T-helper 2 cell treated with Interferon-gamma antibody and Interleukin-4, amounts not matched to agents 100 ng/mL and 5 ng/mL, for 36 hours (primary cell): Measurements from ENCODE around the gene DDX4. TPM values are rescaled to one million over a fixed set of nuclear protein-coding genes. Genes with fewer than 3 reads are reported as not detected.

Source experiments
- intact Hi-C: fragments of 100-400 bp; cut with micrococcal nuclease; formaldehyde crosslinking; loops from one replicate; pipeline ENCODE4 v1.15.1; 2023
- total RNA-seq: library from RNA; stranded (reverse); gene quantifications from 2 replicates; pipeline ENCODE4 v1.2.3, GENCODE V29; 2022

DDX4 gene
- 0.98 and 1.5 TPM in 2 replicates for total RNA-seq

DNA sequence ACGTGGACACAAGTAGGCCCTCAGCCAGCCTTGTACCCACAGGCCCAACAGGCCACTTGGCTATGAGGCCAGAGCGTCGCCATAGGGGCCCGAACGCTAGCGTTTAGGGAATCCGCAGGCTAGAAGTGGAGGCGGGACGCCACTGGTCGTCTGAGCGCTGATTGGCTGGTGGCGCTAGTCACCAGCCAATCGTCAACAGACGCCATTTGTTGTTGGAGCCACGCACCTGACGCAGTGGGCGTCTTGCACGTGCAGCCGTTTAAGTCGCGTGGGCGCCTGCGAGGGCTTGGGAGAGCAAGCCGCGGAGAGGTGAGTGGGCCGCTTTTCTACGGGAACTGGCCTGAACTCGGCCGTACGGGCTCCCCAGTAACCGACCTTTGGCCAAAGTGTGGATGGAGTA lies at the start of gene DDX4:
DDX4 (plus strand) TSS at position 269 of the 400 bp plus-strand sequence. CDS start 903 bp downstream, outside the sequence.
- intact Hi-C loops = no loop called here

DNA sequence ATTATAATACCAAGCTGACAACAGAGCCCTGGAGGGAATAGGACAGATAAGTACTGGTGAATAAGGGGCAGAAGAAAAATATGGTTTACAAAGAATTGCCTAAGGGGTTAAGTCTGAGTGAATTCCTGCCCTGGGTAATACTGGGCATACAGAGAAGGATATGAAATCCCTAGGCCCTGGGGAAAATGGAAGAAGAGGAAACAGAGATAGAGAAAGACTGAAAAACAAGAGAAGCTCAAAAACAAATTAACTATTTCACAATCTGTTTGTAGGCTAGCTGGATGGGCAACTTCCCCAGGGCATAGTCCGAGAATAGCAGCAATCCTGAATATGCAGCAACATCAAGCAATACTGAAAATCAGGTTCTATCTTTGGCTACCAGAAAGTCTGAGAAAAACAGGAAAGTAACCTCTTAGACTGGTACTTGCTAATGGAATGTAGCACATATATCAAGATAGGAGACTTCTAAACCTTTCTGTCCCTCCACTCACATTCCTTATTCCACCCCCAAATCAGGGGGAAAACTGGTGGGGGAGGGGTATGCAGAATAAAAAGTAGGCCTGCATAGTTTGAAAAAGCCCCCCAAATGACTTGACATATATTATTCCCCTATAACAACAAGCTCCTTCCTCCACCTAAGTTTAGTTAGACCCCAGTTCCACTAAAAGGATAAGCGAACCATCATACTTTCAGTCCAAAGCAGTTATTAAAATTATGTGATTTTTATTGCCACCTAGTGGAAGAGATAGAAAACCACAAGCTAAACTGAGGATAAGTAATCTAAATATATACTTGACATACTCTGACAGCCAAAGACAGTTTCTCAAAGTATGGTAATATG lies 46.4 kb upstream of the DDX4 start:
- intact Hi-C loops = loop anchor here (5.0 to 10.0 kb wide), 3 partner anchors 157 to 464 kb away; partner anchors contain the start of genes MCIDAS and PLPP1

DNA sequence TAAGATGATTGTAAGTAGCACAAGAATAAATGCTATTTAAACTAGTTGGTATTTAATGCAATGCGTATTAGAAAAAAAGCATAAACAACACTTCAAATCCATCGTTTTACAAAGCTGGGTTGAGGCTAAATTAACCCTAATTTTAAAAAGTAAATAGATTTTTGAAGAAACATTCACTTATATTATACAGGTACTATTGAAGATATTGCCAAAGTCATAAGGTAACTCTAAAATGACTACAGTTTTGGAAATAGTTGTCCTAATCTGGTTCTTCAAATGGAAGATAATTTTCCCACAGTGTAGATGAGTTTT lies 45.8 kb upstream of the DDX4 start:
- intact Hi-C loops = loop anchor here (5.0 to 10.0 kb wide), 3 partner anchors 157 to 465 kb away; partner anchors contain the start of genes MCIDAS and PLPP1

DNA sequence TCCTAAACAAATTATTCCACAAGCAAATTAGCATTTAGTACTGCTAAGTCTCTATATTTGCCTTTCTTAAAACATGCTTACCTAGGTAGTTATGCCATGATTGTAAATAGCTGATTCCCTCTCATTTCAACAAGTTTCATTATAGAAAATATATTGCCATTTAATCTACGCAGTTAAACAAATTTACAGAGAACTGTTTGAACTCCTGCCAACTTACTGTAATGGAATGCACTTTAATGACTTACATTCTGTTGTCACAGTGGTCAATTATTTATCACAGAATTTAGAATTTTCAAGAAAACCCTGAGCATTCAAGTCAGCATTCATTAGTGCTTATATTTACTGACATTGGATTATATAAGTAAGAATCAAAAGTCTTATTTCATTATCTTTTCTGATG lies 45.4 kb upstream of the DDX4 start:
- intact Hi-C loops = loop anchor here (5.0 to 10.0 kb wide), 3 partner anchors 158 to 465 kb away; partner anchors contain the start of genes MCIDAS and PLPP1

DNA sequence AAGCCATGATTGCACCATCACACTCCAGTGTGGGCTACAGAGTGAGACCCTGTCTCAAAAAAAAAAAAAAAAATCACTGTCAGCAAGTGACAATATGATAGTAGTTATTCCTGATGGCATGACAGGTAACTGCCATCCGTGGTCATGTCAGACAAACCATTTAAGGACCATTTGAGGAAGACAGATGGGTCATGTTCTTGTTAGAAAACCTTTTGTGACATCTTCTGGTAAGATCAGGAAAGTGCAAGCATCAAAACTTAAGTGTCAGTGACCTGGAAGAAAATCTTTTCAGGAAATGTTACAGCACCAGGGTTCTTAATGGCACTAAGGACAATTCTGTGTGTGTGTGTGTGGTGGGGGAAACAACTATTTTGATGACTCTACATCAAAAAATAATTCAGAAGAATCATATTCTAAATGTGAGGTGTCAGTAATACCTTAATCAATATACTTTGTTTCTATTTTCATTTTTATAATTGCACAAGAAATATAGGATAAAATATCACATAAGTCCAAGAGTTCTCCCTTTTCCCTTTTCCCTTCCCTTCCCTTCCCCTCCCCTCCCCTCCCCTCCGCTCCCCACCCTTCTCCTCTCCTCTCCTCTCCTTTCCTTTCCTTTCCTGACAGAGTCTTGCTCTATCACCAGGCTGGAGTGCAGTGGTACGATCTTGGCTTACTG lies 43.6 kb upstream of the DDX4 start:
- intact Hi-C loops = loop anchor here (1.0 to 10.0 kb wide), 6 partner anchors 159 to 522 kb away; partner anchors contain the start of genes MCIDAS and PLPP1

DNA sequence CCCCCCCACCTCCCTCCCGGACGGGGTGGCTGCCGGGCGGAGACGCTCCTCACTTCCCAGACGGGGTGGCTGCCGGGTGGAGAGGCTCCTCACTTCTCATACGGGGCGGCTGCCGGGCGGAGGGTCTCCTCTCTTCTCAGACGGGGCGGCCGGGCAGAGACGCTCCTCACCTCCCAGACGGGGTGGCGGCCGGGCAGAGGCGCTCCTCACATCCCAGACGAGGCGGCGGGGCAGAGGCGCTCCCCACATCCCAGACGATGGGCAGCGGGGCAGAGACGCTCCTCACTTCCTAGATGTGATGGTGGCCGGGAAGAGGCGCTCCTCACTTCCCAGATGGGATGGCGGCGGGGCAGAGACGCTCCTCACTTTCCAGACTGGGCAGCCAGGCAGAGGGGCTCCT lies 41.2 kb upstream of the DDX4 start:
- intact Hi-C loops = loop anchor here (10.0 kb wide), 1 partner anchor 162 kb away; the partner anchor contains the start of gene PLPP1

DNA sequence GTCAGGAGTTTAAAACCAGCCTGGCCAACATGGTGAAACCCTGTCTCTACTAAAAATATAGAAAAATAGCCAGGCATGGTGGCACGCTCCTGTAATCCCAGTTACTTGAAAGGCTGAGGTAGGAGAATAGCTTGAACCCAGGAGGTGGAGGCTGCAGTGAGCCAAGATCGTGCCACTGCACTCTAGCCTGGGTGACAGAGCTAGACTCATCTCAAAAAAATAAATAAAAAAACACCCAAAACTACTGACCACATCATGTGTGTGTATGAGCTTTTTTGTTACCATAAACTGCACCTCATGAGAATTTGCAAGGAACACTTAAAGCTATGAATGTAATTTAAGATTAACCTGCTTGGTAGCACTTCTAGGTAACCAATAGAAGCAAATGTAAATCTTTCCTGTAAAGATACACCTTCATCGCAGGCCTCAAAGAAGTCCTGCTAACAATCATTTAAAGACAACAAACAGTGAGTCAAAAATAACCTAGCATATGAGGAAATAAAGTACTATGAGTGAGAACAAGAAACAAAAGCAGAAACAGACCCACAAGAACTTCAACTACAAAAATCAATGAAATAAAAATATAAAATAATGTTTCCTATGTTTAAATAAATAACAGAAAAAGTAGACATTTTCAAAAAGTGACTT lies 38.7 kb upstream of the DDX4 start:
- intact Hi-C loops = loop anchor here (10.0 kb wide), 1 partner anchor 164 kb away; the partner anchor contains the start of gene PLPP1

DNA sequence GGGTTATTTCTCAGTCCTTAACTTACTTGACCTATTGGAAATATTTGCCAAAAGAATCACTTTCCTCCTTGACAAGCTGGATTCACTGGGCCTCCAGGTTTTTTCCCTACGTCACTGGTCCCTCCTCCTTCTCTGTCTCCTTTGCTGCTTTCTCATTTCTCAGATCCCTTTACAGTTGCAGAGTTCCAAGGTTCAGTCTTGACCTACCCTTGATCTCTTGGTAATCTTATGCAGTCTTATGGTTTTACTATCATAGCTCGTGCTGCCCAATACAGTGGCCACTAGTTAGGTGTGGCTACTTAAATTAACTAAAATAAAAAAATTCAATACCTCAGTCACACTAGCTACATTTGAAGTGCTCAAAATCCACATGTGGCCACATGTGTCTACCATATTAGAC lies 37.1 kb upstream of the DDX4 start:
- intact Hi-C loops = no loop called here

DNA sequence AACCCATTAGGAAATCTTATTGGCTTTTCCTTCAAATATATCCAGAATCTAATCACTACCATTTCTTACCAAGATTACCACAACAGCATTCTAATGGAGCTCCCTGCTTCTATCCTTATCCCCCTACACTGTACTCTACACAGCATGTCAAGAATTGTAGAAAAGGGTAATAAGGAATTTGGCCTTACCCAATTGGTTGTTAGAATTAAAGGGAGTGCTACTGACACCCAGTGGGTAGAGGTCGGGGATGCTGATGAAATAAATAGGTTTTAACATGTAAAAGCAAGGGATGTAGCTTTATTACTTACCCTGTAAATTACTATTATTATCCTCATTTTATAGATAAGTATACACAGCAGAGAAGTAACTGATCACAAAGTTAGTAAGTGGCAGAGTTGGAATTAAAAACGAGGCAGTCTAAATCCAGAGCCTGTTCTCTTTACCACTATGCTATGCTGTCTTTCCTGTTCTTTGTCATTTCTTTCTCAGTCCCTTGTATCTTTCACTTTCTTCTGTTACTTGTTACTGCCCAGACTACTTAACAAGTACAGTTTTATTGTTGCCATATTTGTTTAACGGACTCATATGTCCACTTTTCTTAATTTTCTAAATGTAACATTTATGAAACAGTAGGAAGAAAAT lies 36.3 kb upstream of the DDX4 start:
- intact Hi-C loops = no loop called here

DNA sequence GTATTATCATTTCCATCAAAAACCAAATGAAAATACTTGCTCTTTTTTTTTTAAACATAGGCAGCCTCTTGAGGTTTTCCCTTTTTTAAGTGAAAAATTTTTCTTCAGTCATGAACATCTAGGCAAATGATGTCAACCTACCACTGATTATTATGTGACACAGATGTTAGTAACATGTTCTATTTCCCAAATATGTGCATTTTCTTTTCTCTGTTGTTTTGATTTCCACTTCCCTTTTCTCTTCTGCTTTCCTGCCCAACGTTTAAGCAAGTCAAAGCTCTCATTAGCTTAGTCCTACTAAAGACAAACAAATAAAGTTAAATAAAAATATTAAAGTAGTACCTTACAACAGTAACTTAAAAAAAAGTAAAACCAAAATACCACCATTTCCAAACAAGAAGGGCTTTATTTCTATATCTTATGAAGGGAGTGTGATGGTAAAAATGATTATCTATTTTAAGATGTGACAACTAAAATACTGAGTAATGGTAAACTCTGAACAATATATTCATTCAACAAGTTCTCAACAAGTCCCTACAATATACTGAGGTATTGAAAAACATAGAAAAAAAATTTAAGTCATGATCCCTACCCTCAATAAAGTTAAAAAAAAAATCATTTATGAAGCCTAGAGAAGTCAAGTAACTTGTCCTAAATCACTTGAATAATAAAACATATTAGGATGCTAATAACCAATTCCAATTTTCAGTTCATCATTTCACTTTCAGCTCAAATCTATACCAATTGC lies 35.1 kb upstream of the DDX4 start:
- intact Hi-C loops = no loop called here

DNA sequence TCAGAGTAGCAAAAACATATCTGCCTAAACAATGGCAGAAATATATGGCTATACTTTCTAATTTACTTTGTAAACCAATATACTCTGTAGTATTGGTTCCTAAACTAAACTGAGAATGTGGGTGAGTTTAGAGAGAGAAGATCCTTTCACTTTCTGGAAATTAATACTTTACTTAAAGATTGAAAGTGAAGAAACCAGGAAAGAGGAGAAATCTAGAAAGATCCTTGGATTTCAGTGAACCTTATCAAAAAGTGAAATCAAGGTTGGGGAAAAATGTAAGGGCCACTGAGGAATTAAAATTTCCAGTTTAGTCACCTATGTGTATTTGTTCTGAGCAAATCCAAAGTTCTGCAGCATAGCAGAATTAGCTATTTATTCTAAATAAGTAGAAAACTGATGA lies 31.6 kb upstream of the DDX4 start:
- intact Hi-C loops = no loop called here

DNA sequence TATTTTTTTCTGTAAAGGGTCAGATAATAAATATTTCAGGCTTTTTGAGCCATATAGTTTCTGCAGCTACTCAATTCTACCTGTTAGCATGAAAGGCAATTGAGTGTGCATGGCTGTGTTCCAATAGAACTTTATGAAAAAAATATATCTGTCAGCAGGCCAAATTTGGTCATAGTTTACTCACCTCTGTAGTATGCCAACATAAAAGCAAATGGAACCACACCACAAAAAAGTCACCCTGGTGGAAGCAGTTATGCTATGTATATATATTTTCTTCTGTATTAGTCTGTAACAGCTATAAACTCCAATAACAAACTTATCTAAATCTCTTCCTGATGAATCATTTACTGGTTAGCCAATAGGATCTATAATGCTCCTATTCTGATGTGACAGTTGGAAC lies 29.1 kb upstream of the DDX4 start:
- intact Hi-C loops = no loop called here

DNA sequence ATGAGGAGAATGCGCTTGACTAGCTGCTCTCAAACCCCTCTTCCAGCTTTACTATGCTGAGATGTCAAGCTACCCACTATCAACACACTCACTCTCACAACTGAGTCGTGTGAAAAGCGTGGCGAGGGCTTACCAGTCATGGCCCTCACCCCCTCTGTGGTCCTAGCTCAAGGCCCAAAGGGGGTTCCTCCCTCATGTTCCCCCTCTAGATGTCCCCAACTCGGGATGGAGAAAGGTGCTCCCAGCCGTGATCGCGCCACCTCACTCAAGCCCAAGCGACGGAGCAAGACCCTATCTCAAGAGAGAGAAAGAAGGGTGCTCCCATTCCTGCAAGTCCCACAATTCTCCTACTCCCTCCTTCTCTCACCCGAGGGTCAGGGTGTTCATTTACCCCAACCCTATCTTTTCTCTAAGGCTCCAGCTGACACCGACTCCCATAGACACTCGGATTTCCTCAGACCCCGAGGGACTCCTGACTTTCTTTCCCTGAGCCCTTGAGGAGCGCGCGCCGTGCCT lies 26.3 kb upstream of the DDX4 start:
- intact Hi-C loops = loop anchor here (1.0 to 5.0 kb wide), 5 partner anchors 52 to 404 kb away; partner anchors contain the start of genes DHX29 and MTREX

DNA sequence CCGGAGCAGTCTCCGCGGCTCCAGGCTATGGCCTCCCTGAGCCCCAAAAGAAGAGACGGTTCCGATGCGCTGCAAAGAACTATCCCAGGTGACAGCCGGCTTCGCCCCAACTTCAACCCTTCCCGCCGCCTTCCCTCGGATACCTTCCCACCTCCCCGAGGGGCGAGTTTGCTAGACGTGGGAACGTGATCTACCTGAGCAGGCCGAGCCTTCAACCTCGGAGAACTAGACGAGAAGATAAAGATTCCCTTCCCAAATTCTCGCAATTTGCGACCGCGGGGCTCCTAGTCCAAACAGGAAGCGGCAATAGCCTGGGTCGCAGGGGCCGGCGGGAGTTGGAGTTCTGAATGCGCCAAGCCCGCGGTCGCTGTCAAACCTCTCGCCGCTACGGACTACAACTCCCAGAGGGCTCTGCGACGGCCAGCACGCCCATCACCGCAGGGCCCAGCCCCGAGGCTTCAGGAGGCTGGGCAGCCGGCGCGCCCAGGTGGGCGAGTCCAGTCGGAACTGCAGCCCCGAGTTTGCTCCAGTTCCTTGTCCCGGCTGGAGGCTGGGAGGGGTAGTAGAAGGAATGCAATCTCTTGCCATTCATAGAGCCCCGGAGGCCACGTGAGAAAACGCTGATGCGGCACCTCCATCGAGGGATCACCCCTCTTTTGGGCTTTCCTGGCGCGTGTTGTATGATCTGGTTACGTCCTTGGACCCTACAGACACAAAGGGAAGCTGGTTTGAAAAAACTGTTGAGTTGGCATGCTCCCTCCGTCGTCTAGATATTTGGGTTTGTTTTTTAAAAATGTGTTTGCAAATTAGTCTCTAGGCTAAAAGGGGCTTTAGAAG lies 25.6 kb upstream of the DDX4 start, which contains the start of gene SLC38A9:
SLC38A9 (minus strand) TSS at position 302 of the 837 bp plus-strand sequence. CDS start 14,366 bp downstream, outside the sequence.
- intact Hi-C loops = loop anchor here (1.0 to 5.0 kb wide), 5 partner anchors 51 to 405 kb away; partner anchors contain the start of genes DHX29 and MTREX

DNA sequence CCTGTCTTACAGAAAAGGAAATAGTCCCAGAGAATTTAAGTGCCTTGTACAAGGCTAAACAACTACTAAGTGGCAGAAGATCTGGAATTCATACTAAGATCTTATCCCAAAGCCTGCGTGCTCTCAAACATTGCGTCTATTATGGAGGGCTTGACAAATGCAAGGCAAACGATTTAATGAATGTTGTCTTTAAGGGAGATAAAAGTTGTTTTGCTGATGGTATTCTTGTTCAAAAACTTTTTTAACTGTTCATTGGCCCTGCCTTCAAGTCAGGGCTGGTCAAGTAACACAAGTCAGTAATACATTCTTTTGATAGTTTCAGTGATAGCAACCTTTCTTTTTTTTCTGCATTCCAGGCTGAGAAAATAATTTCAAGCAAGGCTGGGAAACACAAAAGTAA lies 24.0 kb upstream of the DDX4 start:
- intact Hi-C loops = loop anchor here (5.0 kb wide), 3 partner anchors 143 to 208 kb away; no protein-coding TSS in a partner anchor

DNA sequence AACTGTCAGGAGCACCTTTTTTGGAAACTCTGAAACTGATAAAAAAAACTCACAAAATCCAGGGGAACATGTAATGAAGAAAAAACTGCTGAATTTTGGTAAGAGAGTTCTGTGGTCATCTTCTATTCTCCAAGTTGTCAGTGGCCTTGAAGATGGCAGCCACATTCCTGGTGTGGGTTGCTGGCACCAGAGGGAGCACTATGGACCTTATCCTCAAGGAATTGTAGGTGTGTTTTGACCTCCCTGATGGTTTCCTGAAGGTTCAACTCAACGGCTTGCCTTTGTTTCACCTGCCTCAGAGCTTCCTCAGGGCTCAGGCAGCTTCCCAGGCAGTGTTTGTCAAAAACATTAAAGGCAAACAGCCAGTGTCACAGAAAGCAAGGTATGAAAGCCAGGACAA lies 23.5 kb upstream of the DDX4 start:
- intact Hi-C loops = loop anchor here (5.0 kb wide), 3 partner anchors 143 to 208 kb away; no protein-coding TSS in a partner anchor

DNA sequence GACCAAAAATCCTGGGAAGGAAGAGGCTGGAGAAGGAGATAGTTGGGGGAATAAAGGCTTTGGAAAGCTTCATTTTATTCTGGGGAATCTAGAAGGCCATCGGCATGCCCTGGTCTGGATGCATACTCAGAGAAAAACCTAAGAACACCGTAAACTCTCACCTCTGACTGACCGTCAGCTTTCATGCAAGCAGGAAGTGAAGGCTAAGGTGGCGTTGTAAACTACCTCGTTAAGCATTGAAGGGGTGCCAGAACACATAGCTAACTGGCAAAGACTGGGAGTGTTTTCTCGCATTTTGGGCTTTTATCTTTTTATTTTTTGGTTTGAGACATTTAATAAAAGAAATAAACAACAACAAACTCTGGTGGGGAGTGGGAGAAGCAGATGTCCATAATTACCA lies 23.1 kb upstream of the DDX4 start:
- intact Hi-C loops = loop anchor here (5.0 kb wide), 3 partner anchors 143 to 208 kb away; no protein-coding TSS in a partner anchor

DNA sequence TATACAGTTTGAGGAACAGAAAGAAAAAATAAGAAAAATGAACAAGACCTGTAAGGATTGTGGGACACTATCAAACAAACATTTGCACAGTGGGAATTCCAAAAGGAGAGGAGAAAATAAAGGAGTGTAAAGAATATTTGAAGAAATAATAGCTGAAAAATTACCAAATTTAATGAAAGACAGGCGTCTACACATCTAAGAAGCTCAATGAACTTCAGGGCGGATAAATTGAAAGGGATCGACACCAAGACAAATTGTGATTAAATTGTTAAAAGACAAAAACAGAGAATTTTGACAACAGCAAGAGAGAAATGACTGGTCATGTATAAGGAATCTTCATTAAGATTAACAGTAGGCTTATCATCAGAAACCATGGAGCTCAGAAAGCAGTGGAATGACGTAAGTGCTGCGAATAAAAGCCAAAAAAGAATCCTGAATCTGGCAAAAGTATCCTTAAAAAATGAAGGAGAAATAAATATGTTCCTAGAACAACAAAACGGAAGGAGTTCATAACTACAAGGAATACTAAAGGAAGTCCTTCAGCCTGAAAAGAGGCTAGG lies 22.3 kb upstream of the DDX4 start:
- intact Hi-C loops = no loop called here
